Caco-2 (cell line): ENCODE measurements around the gene CRACR2A. TPM values are rescaled to one million over a fixed set of nuclear protein-coding genes. Genes with fewer than 3 reads are reported as not detected.

ENCODE experiments used
- BruUV-seq: library from RNA; stranded (reverse); fragments of 400-500 nt; replicated peaks from 2 replicates; lab custom pipeline; 2021; lab: Mats Ljungman, UMichigan
- CTCF ChIA-PET: fragments of 300-600 bp; sonication (Branson Sonifier 250); formaldehyde crosslinking; loops from one replicate; lab custom pipeline; 2022; ENCODE audit warnings: antibody characterized with exemption; lab: Charles Lee
- POLR2A ChIA-PET: fragments of 300-600 bp; sonication (Branson Sonifier 250); formaldehyde crosslinking; loops from one replicate; lab custom pipeline; 2022; ENCODE audit warnings: antibody characterized with exemption; lab: Charles Lee
- DNase-seq, 2 experiments: peaks; one replicate each; pipeline versions ENCODE4 v3.0.0 to v3.0.0-alpha.2; 2020 to 2022
- H3K27me3 ChIP-seq: replicated peaks from 2 replicates; pipeline ENCODE4 v1.6.0; 2011; ENCODE audit warnings: low read length; ENCODE audit not compliant: control insufficient read depth, insufficient read depth
- H3K36me3 ChIP-seq: 2 replicates; pipeline ENCODE4 v1.5.1; 2011; ENCODE audit warnings: low read length; ENCODE audit not compliant: control insufficient read depth, insufficient read depth
- H3K4me1 ChIP-seq: fragments of 250-450 bp; sonication (Bioruptor Pico); 2 replicates; pipeline ENCODE4 v1.5.1; 2020; ENCODE audit warnings: mild to moderate bottlenecking
- H3K4me3 ChIP-seq: 2 replicates; pipeline ENCODE4 v1.5.1; 2011; ENCODE audit warnings: low read depth, mild to moderate bottlenecking, control low read depth, low read length
- H3K9me3 ChIP-seq: fragments of 250-450 bp; sonication (Bioruptor Pico); 2 replicates; pipeline ENCODE4 v1.5.1; 2020; ENCODE audit warnings: mild to moderate bottlenecking, moderate library complexity
- H3K27ac Mint-ChIP-seq: one replicate; pipeline ENCODE4 v1.8.0; 2022; ENCODE audit warnings: mixed read lengths; ENCODE audit not compliant: unreplicated experiment
- H3K27me3 Mint-ChIP-seq: one replicate; pipeline ENCODE4 v1.8.0; 2022; ENCODE audit warnings: mixed read lengths; ENCODE audit not compliant: insufficient read depth, unreplicated experiment
- H3K36me3 Mint-ChIP-seq: one replicate; pipeline ENCODE4 v1.8.0; 2022; ENCODE audit warnings: mild to moderate bottlenecking, mixed read lengths; ENCODE audit not compliant: insufficient read depth, unreplicated experiment
- H3K4me1 Mint-ChIP-seq: one replicate; pipeline ENCODE4 v1.8.0; 2022; ENCODE audit warnings: low read depth, mixed read lengths; ENCODE audit not compliant: unreplicated experiment
- H3K4me3 Mint-ChIP-seq: one replicate; pipeline ENCODE4 v1.8.0; 2022; ENCODE audit warnings: mild to moderate bottlenecking, moderate library complexity, mixed read lengths; ENCODE audit not compliant: unreplicated experiment
- H3K9me3 Mint-ChIP-seq: one replicate; pipeline ENCODE4 v1.8.0; 2022; ENCODE audit warnings: mixed read lengths; ENCODE audit not compliant: unreplicated experiment
- intact Hi-C: fragments of 100-400 bp; cut with micrococcal nuclease; formaldehyde crosslinking; loops from one replicate; pipeline ENCODE4 v1.10.0; 2022; ENCODE audit not compliant: unreplicated experiment
- total RNA-seq: library from RNA; stranded (reverse); gene quantifications from 2 replicates; pipeline ENCODE4 v1.2.3, GENCODE V29; 2022
- TF ChIP-seq, protein P1 (sequence below), 2 experiments: fragments of 200-600 bp in 1 of 2; IDR thresholded peaks; 1 replicate in 1 of 2; 2 replicates in 1 of 2; pipeline versions ENCODE4 v1.5.1 to v1.8.0; 2011 to 2022; ENCODE audit warnings: antibody characterized with exemption in 1 of 2, control low read depth in 1 of 2, inconsistent platforms in 1 of 2, low read depth in 1 of 2, low read length in 1 of 2, mild to moderate bottlenecking in 1 of 2, moderate library complexity in 1 of 2; ENCODE audit not compliant: insufficient read depth in 1 of 2, severe bottlenecking in 1 of 2, unreplicated experiment in 1 of 2

Gene CRACR2A
- total RNA-seq, 1 experiment from 2014 or later: 16.5 TPM

DNA sequence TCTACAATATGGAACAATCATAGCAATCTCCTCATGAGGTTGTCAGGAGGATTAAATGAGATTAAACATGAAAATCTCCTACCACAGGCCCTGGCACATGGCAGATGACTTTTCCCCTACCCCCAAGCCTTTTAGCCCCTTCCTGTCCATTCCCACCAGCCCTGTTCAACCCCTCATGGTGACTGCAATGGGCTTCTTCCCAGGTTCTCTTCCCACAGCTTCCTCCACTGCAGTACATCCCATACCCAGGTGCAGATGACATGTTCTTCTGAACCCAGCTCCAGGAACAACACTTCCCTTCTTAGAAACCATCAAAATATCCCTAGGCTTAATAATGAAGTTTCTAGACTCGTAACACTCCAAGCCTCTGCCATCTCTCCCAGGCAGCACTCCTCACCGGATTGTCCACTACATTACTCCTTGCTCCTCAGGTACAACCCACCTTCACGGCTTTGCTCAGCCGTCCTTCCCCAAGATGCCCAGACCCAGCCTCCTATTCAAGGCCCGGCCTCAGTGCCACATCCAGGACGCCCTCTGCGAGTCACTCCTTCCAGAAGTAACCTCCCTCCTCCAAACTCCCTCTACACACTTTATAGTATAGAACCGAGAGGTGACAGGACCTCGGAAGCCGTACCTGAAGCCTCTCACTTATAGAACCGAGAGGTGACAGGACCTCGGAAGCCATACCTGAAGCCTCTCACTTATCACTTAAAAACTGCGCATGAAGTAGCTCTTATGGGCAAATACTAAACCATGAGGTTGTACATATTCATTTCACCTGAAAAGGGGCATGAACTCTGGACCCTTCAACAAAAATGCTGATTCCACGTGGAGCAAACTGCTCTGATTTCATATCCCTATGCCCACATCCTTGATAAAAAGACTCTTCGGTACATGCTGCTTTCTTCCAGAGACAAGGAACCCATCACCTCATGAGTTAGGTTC lies 1.5 kb downstream of the CRACR2A start:
- TF ChIP-seq, protein P1, sequence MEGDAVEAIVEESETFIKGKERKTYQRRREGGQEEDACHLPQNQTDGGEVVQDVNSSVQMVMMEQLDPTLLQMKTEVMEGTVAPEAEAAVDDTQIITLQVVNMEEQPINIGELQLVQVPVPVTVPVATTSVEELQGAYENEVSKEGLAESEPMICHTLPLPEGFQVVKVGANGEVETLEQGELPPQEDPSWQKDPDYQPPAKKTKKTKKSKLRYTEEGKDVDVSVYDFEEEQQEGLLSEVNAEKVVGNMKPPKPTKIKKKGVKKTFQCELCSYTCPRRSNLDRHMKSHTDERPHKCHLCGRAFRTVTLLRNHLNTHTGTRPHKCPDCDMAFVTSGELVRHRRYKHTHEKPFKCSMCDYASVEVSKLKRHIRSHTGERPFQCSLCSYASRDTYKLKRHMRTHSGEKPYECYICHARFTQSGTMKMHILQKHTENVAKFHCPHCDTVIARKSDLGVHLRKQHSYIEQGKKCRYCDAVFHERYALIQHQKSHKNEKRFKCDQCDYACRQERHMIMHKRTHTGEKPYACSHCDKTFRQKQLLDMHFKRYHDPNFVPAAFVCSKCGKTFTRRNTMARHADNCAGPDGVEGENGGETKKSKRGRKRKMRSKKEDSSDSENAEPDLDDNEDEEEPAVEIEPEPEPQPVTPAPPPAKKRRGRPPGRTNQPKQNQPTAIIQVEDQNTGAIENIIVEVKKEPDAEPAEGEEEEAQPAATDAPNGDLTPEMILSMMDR (IDR thresholded peaks at IDR 0.05; ENCODE audit: insufficient read depth in 1 of 2, low read depth in 1 of 2, low read length in 1 of 2, severe bottlenecking in 1 of 2, unreplicated experiment in 1 of 2): no peak
- H3K36me3 ChIP-seq: no peaks in the 10 kb centered on the region
- no peaks in the 10 kb centered on the region for H3K27me3 ChIP-seq
- ChIA-PET CTCF (no interaction called here), POLR2A (no interaction called here)
- intact Hi-C loops: no loop called here
- H3K4me1 ChIP-seq: 0 out of 2 replicates have a peak, but pooled peaks cover 3% of the 10 kb centered on the region
- Mint-ChIP-seq H3K36me3 (no peaks in the 10 kb centered on the region), H3K4me1 (peaks cover 14% of the 10 kb centered on the region), H3K4me3 (peak overlapping the region; percentile 64), H3K9me3 (no peaks in the 10 kb centered on the region), H3K27ac (peak overlapping the region; percentile 24), H3K27me3 (no peaks in the 10 kb centered on the region)
- no peak for DNase-seq
- no peaks in the 10 kb centered on the region for H3K9me3 ChIP-seq
- no TSS peak for BruUV-seq
- peak overlapping the region; percentile 67 for H3K4me3 ChIP-seq

DNA sequence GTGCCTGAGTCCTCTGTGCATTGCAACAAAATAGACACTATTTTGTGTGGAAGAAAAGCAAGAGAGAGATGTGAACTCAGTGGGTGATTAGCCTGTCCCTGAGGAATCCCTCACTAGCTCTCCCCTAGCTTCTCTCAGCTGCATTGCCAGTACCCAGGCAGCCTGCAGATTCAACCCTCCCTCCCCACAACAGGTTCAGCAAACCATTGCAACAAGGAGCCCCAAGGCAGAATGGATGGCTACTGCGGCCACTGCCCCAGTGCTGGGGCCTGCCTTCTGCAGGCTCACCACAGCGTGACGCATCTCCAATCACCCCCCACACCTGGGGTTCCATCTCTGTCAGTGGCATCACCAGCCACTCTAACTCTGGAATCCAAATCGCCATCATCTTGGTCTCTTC lies 2.3 kb downstream of the CRACR2A start:
- Histone ChIP-seq H3K27me3 (no peaks in the 10 kb centered on the region), H3K4me1 (0 out of 2 replicates have a peak, but pooled peaks cover 3% of the 10 kb centered on the region), H3K4me3 (no peak overlapping the region), H3K36me3 (no peaks in the 10 kb centered on the region), H3K9me3 (no peaks in the 10 kb centered on the region)
- H3K27me3 Mint-ChIP-seq: no peaks in the 10 kb centered on the region
- peaks cover 14% of the 10 kb centered on the region for H3K4me1 Mint-ChIP-seq
- H3K36me3 Mint-ChIP-seq: no peaks in the 10 kb centered on the region
- H3K4me3 Mint-ChIP-seq: no peak overlapping the region
- intact Hi-C loops: no loop called here
- TF ChIP-seq, protein P1 (IDR thresholded peaks at IDR 0.05; ENCODE audit: insufficient read depth in 1 of 2, low read depth in 1 of 2, low read length in 1 of 2, severe bottlenecking in 1 of 2, unreplicated experiment in 1 of 2): no peak
- no peaks in the 10 kb centered on the region for H3K9me3 Mint-ChIP-seq
- no peak for DNase-seq
- H3K27ac Mint-ChIP-seq: no peak overlapping the region
- ChIA-PET POLR2A (no interaction called here), CTCF (no interaction called here)
- no TSS peak for BruUV-seq

DNA sequence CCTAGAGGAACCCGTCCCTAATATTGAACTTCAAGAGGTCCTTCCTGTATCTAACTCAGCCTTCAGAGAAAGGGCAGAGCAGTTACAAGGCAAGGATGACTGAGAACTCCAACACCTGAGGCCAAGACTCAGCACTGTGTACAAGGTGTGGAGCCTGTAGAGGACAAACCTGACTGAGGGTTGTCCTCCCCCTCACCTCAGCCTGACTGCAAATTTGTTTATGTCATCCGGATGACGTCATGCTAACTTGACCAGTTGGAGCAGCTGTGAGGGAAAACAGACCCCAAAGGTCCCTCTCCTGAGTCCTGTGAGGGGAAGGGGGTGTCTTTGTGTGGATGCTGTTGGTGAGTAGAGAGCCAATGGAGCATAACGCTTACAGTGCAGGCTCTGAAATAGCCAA lies 4.3 kb downstream of the CRACR2A start:
- Mint-ChIP-seq H3K27ac (no peak overlapping the region), H3K4me3 (no peak overlapping the region), H3K4me1 (peaks cover 11% of the 10 kb centered on the region), H3K27me3 (no peaks in the 10 kb centered on the region), H3K36me3 (no peaks in the 10 kb centered on the region), H3K9me3 (no peaks in the 10 kb centered on the region)
- CTCF ChIA-PET: no interaction called here
- POLR2A ChIA-PET: no interaction called here
- intact Hi-C loops: no loop called here
- H3K4me3 ChIP-seq: no peak overlapping the region
- no peaks in the 10 kb centered on the region for H3K36me3 ChIP-seq
- no peaks in the 10 kb centered on the region for H3K27me3 ChIP-seq
- DNase-seq: no peak
- BruUV-seq: no TSS peak
- H3K4me1 ChIP-seq: 0 out of 2 replicates have a peak, but pooled peaks cover 3% of the 10 kb centered on the region
- H3K9me3 ChIP-seq: no peaks in the 10 kb centered on the region
- TF ChIP-seq, protein P1 (IDR thresholded peaks at IDR 0.05; ENCODE audit: insufficient read depth in 1 of 2, low read depth in 1 of 2, low read length in 1 of 2, severe bottlenecking in 1 of 2, unreplicated experiment in 1 of 2): no peak
